Common myeloid progenitor, CD34-positive (primary cell): ENCODE data around the gene OSTC.

Experiments
- CTCF ChIA-PET: fragments of 350-600 bp; sonication (Branson Sonifier 250); formaldehyde crosslinking; loops from one replicate; lab custom pipeline; 2021; ENCODE audit warnings: antibody characterized with exemption; lab: Charles Lee
- POLR2A ChIA-PET: fragments of 350-600 bp; sonication (Branson Sonifier 250); formaldehyde crosslinking; loops from one replicate; lab custom pipeline; 2021; ENCODE audit warnings: antibody characterized with exemption; lab: Charles Lee
- DNase-seq, 3 donors: peaks; one replicate each; pipeline versions ENCODE4 v3.0.0 to v3.0.0-alpha.2; 2013
- H3K27ac ChIP-seq, 2 experiments: 1 replicate in 1 of 2; 2 replicates in 1 of 2; pipeline ENCODE4 v1.7.0; 2013; ENCODE audit warnings: inconsistent platforms in 2 of 2, low read length in 2 of 2, mild to moderate bottlenecking in 2 of 2, low read depth in 1 of 2, moderate library complexity in 1 of 2; ENCODE audit not compliant: severe bottlenecking in 2 of 2, insufficient read depth in 1 of 2, poor library complexity in 1 of 2
- H3K27me3 ChIP-seq, 5 experiments: replicated peaks in 2 of 5; 1 replicate in 3 of 5; 2 replicates in 2 of 5; pipeline versions ENCODE4 v1.6.1 to v1.7.0; 2013; ENCODE audit warnings: low read length in 4 of 5, mild to moderate bottlenecking in 2 of 5, moderate library complexity in 2 of 5, inconsistent platforms in 1 of 5; ENCODE audit not compliant: insufficient read depth in 5 of 5, control insufficient read depth in 4 of 5
- H3K36me3 ChIP-seq, 4 experiments: 1 replicate in 2 of 4; 2 replicates in 2 of 4; pipeline versions ENCODE4 v1.6.1 to v1.7.0; 2013; ENCODE audit warnings: low read length in 3 of 4, control low read depth in 1 of 4, mild to moderate bottlenecking in 1 of 4; ENCODE audit not compliant: control insufficient read depth in 4 of 4, insufficient read depth in 4 of 4
- H3K4me1 ChIP-seq, 4 experiments: 1 replicate in 3 of 4; 2 replicates in 1 of 4; pipeline versions ENCODE4 v1.6.1 to v1.7.1; 2013; ENCODE audit warnings: low read length in 3 of 4, mild to moderate bottlenecking in 3 of 4, control low read depth in 1 of 4, inconsistent platforms in 1 of 4, moderate library complexity in 1 of 4; ENCODE audit not compliant: control insufficient read depth in 4 of 4, insufficient read depth in 4 of 4; ENCODE audit errors: control extremely low read depth in 1 of 4
- H3K4me3 ChIP-seq, 7 experiments: 1 replicate in 4 of 7; 2 replicates in 3 of 7; pipeline versions ENCODE4 v1.5.1 to v1.7.0; 2013; ENCODE audit warnings: mild to moderate bottlenecking in 7 of 7, low read length in 6 of 7, moderate library complexity in 6 of 7, inconsistent platforms in 2 of 7, low read depth in 2 of 7, control low read depth in 1 of 7; ENCODE audit not compliant: insufficient read depth in 4 of 7, control insufficient read depth in 1 of 7; ENCODE audit errors: extremely low read depth in 1 of 7
- H3K9me3 ChIP-seq, 5 experiments: 1 replicate in 4 of 5; 2 replicates in 1 of 5; pipeline versions ENCODE4 v1.6.1 to v1.7.1; 2013; ENCODE audit warnings: low read length in 4 of 5, mild to moderate bottlenecking in 2 of 5, inconsistent platforms in 1 of 5, low read depth in 1 of 5, moderate library complexity in 1 of 5; ENCODE audit not compliant: control insufficient read depth in 4 of 5, insufficient read depth in 2 of 5; ENCODE audit errors: control extremely low read depth in 1 of 5
- WGBS: methylation state at CpG from one replicate; pipeline ENCODE4 v1.1.5; 2013; ENCODE audit not compliant: insufficient coverage; 5-methylcytosine and 5-hydroxymethylcytosine counted together

The OSTC gene

DNA sequence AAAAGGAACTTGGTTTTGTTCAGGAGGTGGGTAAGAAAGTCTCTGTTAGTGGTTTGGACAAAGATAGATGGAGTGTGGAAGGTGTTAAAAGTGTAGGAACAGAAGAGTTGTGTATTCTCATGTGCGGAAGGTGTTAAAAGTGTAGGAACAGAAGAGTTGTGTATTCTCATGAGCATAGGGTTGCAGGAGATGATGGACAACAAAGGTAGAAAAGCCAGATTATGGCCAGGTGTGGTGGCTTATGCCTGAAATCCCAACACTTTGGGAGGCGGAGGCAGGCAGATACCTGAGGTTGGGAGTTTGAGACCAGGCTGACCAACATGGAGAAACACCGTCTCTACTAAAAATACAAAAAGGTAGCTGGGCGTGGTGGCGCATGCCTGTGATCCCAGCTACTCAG is 27.6 kb upstream of the OSTC start:
- Histone ChIP-seq H3K36me3 (peaks cover 25 to 60% (median 44%) of the 10 kb centered on the region in 4 experiments), H3K27ac (peak overlapping the region in 1 of 2 experiments; percentile 43), H3K4me3 (peak overlapping the region in 1 of 7 experiments; percentile 94), H3K4me1 (peaks cover 7 to 39% (median 15%) of the 10 kb centered on the region in 4 experiments), H3K9me3 (no peaks in the 10 kb centered on the region), H3K27me3 (no peaks in the 10 kb centered on the region)
- DNase-seq: no peak
- ChIA-PET POLR2A (no interaction called here), CTCF (interaction anchor here (0.6 kb wide), 1 partner anchor 609 kb away, joined by 4 read pairs; no protein-coding TSS in a partner anchor)
- 98% methylated on average over 5 of the region's 5 CpGs for whole genome bisulfite sequencing

GRCh38 chr4:108624263-108625056 is 25.9 kb upstream of the OSTC start:
- DNase-seq: no peak
- H3K27me3 ChIP-seq: no peaks in the 10 kb centered on the region
- H3K4me3 ChIP-seq: no peak overlapping the region
- WGBS: no CpG with 5 or more reads among the region's 2 CpGs
- ChIA-PET POLR2A (no interaction called here), CTCF (interaction anchor here (1.2 kb wide), 1 partner anchor 13 kb away, joined by 3 read pairs; no protein-coding TSS in a partner anchor)
- no peak overlapping the region for H3K27ac ChIP-seq
- H3K9me3 ChIP-seq: no peaks in the 10 kb centered on the region
- H3K4me1 ChIP-seq: peaks cover 7 to 35% (median 15%) of the 10 kb centered on the region in 4 experiments
- peaks cover 30 to 73% (median 51%) of the 10 kb centered on the region in 4 experiments for H3K36me3 ChIP-seq

DNA sequence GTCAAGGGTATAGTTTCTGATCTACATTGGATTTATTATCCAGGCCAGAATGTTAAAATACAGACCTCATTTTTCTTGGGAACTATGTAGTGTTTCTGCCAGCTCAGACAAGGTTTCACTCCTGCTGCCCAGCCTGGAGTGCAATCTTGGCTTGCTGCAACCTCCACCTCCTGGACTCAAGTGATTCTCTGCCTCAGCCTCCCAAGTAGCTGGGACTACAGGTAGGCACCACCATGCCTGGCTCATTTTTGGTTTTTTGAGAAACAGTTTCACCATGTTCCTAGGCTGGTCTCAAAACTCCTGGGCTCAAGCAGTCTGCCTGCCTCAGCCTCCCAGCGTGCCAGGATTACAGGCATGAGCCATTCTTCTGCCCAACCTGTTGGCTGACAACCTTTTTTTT is 24.3 kb upstream of the OSTC start:
- H3K4me3 ChIP-seq: no peak overlapping the region
- ChIA-PET CTCF (interaction anchor here (0.8 kb wide), 1 partner anchor 27 kb away, joined by 3 read pairs; no protein-coding TSS in a partner anchor), POLR2A (no interaction called here)
- DNase-seq: no peak
- 100% methylated on average over 1 of the region's 1 CpG for WGBS
- no peaks in the 10 kb centered on the region for H3K27me3 ChIP-seq
- H3K9me3 ChIP-seq: no peaks in the 10 kb centered on the region
- H3K4me1 ChIP-seq: peaks cover 3 to 28% (median 10%) of the 10 kb centered on the region in 4 experiments
- peaks cover 36 to 88% (median 64%) of the 10 kb centered on the region in 4 experiments for H3K36me3 ChIP-seq
- H3K27ac ChIP-seq: no peak overlapping the region

- no peak for DNase-seq
- no peaks in the 10 kb centered on the region for H3K27me3 ChIP-seq
- ChIA-PET CTCF (interaction anchor here (1.2 to 1.6 kb wide), 2 partner anchors 568 to 615 kb away, joined by 3 to 5 read pairs; no protein-coding TSS in a partner anchor), POLR2A (no interaction called here)
- H3K36me3 ChIP-seq: peaks cover 34 to 92% (median 71%) of the 10 kb centered on the region in 4 experiments
- no peak overlapping the region for H3K4me3 ChIP-seq
- peaks cover 0 to 5% (median under 1%) of the 10 kb centered on the region in 4 experiments for H3K4me1 ChIP-seq
- no peaks in the 10 kb centered on the region for H3K9me3 ChIP-seq
- no peak overlapping the region for H3K27ac ChIP-seq
Observed at GRCh38 chr4:108628411-108628810, 22.0 kb upstream of the OSTC start.

GRCh38 chr4:108635070-108635655 is 15.2 kb upstream of the OSTC start:
- no peaks in the 10 kb centered on the region for H3K4me1 ChIP-seq
- POLR2A ChIA-PET: no interaction called here
- no peak for DNase-seq
- no peaks in the 10 kb centered on the region for H3K9me3 ChIP-seq
- no peak overlapping the region for H3K27ac ChIP-seq
- H3K4me3 ChIP-seq: no peak overlapping the region
- 83% methylated on average over 6 of the region's 8 CpGs for WGBS
- H3K36me3 ChIP-seq: peaks cover 16 to 55% (median 36%) of the 10 kb centered on the region in 4 experiments
- H3K27me3 ChIP-seq: no peaks in the 10 kb centered on the region
- CTCF ChIA-PET: interaction anchor here (1.0 to 1.1 kb wide), 2 partner anchors 15 to 610 kb away, joined by 3 read pairs; no protein-coding TSS in a partner anchor

GRCh38 chr4:108636246-108636645 is 14.2 kb upstream of the OSTC start:
- WGBS: no CpG with 5 or more reads among the region's 1 CpG
- Histone ChIP-seq H3K4me1 (no peaks in the 10 kb centered on the region), H3K27ac (no peak overlapping the region), H3K27me3 (no peaks in the 10 kb centered on the region), H3K9me3 (no peaks in the 10 kb centered on the region), H3K36me3 (peaks cover 12 to 45% (median 27%) of the 10 kb centered on the region in 4 experiments), H3K4me3 (no peak overlapping the region)
- POLR2A ChIA-PET: no interaction called here
- no peak for DNase-seq
- CTCF ChIA-PET: interaction anchor here (1.0 to 1.3 kb wide), 3 partner anchors 14 to 617 kb away, joined by 3 read pairs; no protein-coding TSS in a partner anchor
